ENCODE data around the gene TSEN54. TPM values are rescaled to one million over a fixed set of nuclear protein-coding genes. Genes with fewer than 3 reads are reported as not detected.
A peak's percentile ranks its signal among the peaks of the same experiment; 100 is the strongest.

TSEN54 gene
- total RNA-seq, 1 experiment from 2014 or later: 44.5 TPM

- Histone ChIP-seq H2BK12ac (ENCODE audit: insufficient read length, low read depth, low read length) (no peak overlapping the region), H3K4me1 (ENCODE audit: insufficient read depth, low read length) (no peaks in the 10 kb centered on the region), H4K5ac (ENCODE audit: insufficient read length, low read depth, low read length) (no peak overlapping the region), H3T11ph (ENCODE audit: low read length) (no peak overlapping the region), H3K56ac (ENCODE audit: insufficient read length, low read depth, low read length) (no peak overlapping the region), H3K4ac (ENCODE audit: low read depth, low read length) (no peak overlapping the region), H3K14ac (ENCODE audit: insufficient read depth, low read length) (no peak overlapping the region), H3K27ac (ENCODE audit: insufficient read length, low read depth, low read length) (no peak overlapping the region), H4K91ac (ENCODE audit: insufficient read length, low read depth, low read length) (no peak overlapping the region), H3K79me1 (ENCODE audit: insufficient read depth, low read depth, low read length, poor library complexity, severe bottlenecking) (no peaks in the 10 kb centered on the region), H2BK15ac (ENCODE audit: low read depth, low read length) (no peak overlapping the region), H3K79me2 (ENCODE audit: insufficient read depth, low read length) (no peaks in the 10 kb centered on the region), H2AK5ac (ENCODE audit: insufficient read length, low read length) (no peak overlapping the region), H3K4me2 (ENCODE audit: insufficient read depth, insufficient read length, low read length) (peak overlapping the region; percentile 83), H2AFZ (ENCODE audit: low read length) (no peak overlapping the region), H3K9me3 (ENCODE audit: control insufficient read depth, low read depth, low read length) (no peaks in the 10 kb centered on the region), H2BK120ac (ENCODE audit: low read depth, low read length, poor library complexity, severe bottlenecking) (no peak overlapping the region), H2BK5ac (ENCODE audit: insufficient read length, low read length) (no peak overlapping the region), H3K23me2 (ENCODE audit: insufficient read length, low read depth, low read length, poor library complexity, severe bottlenecking) (peaks cover 14% of the 10 kb centered on the region), H3K23ac (ENCODE audit: insufficient read length, low read depth, low read length) (no peak overlapping the region), H3K27me3 (ENCODE audit: insufficient read depth, low read length) (no peaks in the 10 kb centered on the region), H3K9ac (ENCODE audit: extremely low read depth, insufficient read length, low read length) (no peak overlapping the region), H4K20me1 (ENCODE audit: control insufficient read depth, insufficient read depth, insufficient read length) (no peaks in the 10 kb centered on the region), H2BK20ac (ENCODE audit: low read depth, low read length, poor library complexity, severe bottlenecking) (no peak overlapping the region), H3K18ac (ENCODE audit: insufficient read length, low read depth, low read length) (no peak overlapping the region), H4K8ac (replicated peaks; ENCODE audit: insufficient read length, low read depth, low read length) (no peak overlapping the region)
- no peaks in the 10 kb centered on the region for H3K9me3 Mint-ChIP-seq
- peaks cover 25 to 30% of the 10 kb centered on the region in 2 experiments for H3K4me1 Mint-ChIP-seq
- WGBS (ENCODE audit: extremely low coverage, insufficient read length, low lambda C conversion rate): no CpG with 5 or more reads among the region's 13 CpGs
- H3K4me3 Mint-ChIP-seq: peak overlapping the region; percentile 79 to 87
- H3K36me3 Mint-ChIP-seq (ENCODE audit: insufficient read depth in 1 of 3, low read depth in 3 of 3): peaks cover 2 to 28% (median 25%) of the 10 kb centered on the region in 3 experiments; a peak in 6 of 7 replicates
- peak overlapping the region in 1 of 3 experiments; percentile 70; a peak in 1 of 7 replicates for H3K27ac Mint-ChIP-seq
- peak; percentile 63 for DNase-seq
- TF ChIP-seq CTCF (conservative IDR thresholded peaks at IDR 0.05): no peak
- H3K27me3 Mint-ChIP-seq (ENCODE audit: low read depth): peaks cover 2% of the 10 kb centered on the region; the same call in 1 of the 2 replicates
Observed at GRCh38 chr17:75526555-75527270, 10.4 kb downstream of the TSEN54 start.

Data from H9 (cell line).